Measurements from ENCODE around the gene NOD2. TPM values are rescaled to one million over a fixed set of nuclear protein-coding genes. Genes with fewer than 3 reads are reported as not detected.

NOD2 gene
- total RNA-seq, result 10 to 100 TPM; 10.5 to 28.1 (median 21.6) TPM

DNA sequence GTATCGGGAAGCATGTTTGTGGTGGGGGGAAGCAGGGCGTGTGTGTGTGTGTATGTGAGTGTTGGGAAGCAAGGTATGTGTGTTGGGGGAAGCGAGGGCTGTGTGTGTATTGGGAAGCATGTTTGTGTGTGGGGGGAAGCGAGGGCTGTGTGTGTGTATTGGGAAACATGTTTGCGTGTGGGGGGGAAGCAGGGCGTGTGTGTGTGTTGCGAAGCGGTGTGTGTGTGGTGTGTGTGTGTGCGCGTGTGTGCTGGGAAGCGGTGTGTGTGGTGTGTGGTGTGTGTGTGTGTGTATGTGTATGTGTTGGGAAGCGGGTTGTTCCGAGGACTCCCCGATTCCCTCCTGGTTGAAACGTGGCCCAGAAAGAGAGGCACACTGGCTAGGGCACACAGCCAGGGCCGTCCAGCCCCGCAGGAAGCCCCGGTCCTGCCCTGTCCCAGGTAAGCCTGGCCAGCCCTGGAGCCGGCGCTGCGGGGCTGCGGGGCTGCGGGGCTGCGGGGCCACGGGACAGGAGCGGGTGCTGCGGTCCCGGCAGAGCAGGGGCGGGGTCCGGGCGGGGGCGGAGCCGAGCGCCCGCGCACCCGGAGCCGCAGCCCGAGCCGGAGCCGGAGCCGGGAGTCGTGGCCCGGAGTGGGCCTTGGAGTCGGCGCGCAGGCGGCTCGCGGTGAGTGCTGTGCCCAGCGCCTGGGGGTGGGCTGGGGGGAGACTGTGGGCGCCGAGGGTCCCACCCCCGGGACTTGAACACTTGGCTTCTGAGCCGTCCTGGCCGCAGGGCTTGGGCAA lies at the start of gene NOD2:
Gene NOD2, plus strand, starts transcription at position 608 of the 783 bp plus-strand sequence. CDS start 5,890 bp downstream, outside the sequence.
- Histone ChIP-seq H3K4me3 (peak within 1 kb of the TSS; percentile 45 to 68 (median 56)), H3K9me3 (no peaks in the 10 kb centered on the region), H3K27ac (peak within 1 kb of the TSS; percentile 50 to 83 (median 76)), H3K27me3 (no peaks in the 10 kb centered on the region), H3K4me1 (peaks cover 30 to 55% (median 38%) of the 10 kb centered on the region in 3 donors), H3K36me3 (no peaks in the 10 kb centered on the region)
- no peak for DNase-seq
- peak in 1 of 4 donors; percentile 74 for TF ChIP-seq POLR2A (IDR thresholded peaks at IDR 0.05)
- TF ChIP-seq CTCF (IDR thresholded peaks at IDR 0.05), result no peak
- intact Hi-C loops (cut with DNase I), result no loop called here
- WGBS, 2 donors, result 31 to 57% methylated on average over 13 to 24 of the region's 56 CpGs

DNA sequence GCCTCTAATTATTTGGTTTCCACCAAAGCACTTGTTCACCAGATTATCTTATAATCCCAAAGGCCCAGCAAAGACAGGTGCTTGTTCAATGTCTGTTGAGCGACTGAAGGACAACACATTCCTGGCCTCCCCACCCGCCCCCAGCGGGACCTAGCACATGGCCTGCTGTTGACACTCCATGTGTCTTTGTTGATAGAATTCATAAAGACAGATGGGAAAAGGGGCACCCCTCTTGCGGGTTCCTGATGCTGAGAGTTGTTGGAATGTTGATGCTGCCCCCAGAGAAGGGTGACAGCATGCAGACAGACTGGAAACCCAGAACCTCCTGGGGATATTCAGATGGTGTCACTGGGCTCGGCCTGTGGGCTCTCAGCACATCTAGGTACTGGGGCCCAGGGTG lies 49.2 kb upstream of the NOD2 start:
- no peaks in the 10 kb centered on the region for H3K36me3 ChIP-seq
- H3K4me1 ChIP-seq, result peaks cover 0 to 9% (median 0%) of the 10 kb centered on the region in 3 donors
- H3K27me3 ChIP-seq, result no peaks in the 10 kb centered on the region
- no peak for DNase-seq
- no peak overlapping the region for H3K27ac ChIP-seq
- H3K4me3 ChIP-seq, result no peak overlapping the region
- TF ChIP-seq POLR2A (IDR thresholded peaks at IDR 0.05) (no peak), CTCF (IDR thresholded peaks at IDR 0.05) (no peak)
- WGBS, 2 donors, result 74 to 86% methylated on average over 4 to 5 of the region's 5 CpGs
- H3K9me3 ChIP-seq, result no peaks in the 10 kb centered on the region
- intact Hi-C loops (cut with DNase I), result no loop called here

GRCh38 chr16:50644729-50645128 lies 48.7 kb upstream of the NOD2 start:
- TF ChIP-seq POLR2A (IDR thresholded peaks at IDR 0.05), result no peak
- peak in 5 of 6 experiments; percentile 18 to 35 (median 22) for TF ChIP-seq CTCF (IDR thresholded peaks at IDR 0.05)
- H3K36me3 ChIP-seq, result no peaks in the 10 kb centered on the region
- intact Hi-C loops (cut with DNase I), result no loop called here
- peaks cover 0 to 9% (median 0%) of the 10 kb centered on the region in 3 donors for H3K4me1 ChIP-seq
- WGBS, 2 donors, result 10 to 49% methylated on average over 4 to 6 of the region's 6 CpGs
- no peak overlapping the region for H3K27ac ChIP-seq
- DNase-seq, result no peak
- H3K4me3 ChIP-seq, result no peak overlapping the region
- H3K9me3 ChIP-seq, result no peaks in the 10 kb centered on the region
- H3K27me3 ChIP-seq, result no peaks in the 10 kb centered on the region

DNA sequence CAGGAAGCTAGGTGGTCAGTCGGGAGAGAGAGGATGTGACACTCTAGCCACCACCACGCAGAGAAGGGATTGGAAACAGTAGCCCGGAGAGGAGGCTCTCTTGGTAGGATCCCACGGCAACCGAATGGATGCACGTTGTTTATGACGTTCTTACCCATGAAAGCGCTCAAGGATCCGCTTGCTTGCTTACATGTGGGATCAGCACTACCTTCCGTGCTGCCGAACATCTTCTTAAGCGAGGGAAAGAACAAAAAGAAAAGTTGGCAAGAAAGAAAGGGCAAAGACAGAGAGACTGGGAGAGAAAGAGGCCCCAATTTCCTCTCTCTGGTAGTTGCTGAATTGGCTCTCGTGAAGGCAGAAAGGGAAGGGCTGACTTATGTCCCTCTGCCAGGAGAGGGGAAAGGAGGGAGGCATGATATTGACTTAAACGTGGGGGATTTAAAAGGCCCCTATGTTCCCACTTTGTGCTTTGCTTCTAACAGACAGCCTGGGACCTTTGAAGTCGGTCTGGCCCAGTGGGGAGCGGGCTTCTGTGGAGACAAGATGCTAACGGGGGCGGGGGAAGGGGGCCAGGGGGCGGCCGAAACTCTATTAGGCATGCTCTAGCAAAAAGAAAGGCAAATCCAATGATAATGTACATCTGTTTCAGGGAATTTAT lies 47.7 kb upstream of the NOD2 start:
- no peak overlapping the region for H3K27ac ChIP-seq
- no peaks in the 10 kb centered on the region for H3K9me3 ChIP-seq
- 67 to 69% methylated on average over 18 to 20 of the region's 20 CpGs for WGBS, 2 donors
- H3K4me1 ChIP-seq, result peaks cover 0 to 9% (median 0%) of the 10 kb centered on the region in 3 donors
- H3K27me3 ChIP-seq, result no peaks in the 10 kb centered on the region
- intact Hi-C loops (cut with DNase I), result no loop called here
- DNase-seq, result no peak
- no peak overlapping the region for H3K4me3 ChIP-seq
- TF ChIP-seq CTCF (IDR thresholded peaks at IDR 0.05) (no peak), POLR2A (IDR thresholded peaks at IDR 0.05) (no peak)
- H3K36me3 ChIP-seq, result no peaks in the 10 kb centered on the region

DNA sequence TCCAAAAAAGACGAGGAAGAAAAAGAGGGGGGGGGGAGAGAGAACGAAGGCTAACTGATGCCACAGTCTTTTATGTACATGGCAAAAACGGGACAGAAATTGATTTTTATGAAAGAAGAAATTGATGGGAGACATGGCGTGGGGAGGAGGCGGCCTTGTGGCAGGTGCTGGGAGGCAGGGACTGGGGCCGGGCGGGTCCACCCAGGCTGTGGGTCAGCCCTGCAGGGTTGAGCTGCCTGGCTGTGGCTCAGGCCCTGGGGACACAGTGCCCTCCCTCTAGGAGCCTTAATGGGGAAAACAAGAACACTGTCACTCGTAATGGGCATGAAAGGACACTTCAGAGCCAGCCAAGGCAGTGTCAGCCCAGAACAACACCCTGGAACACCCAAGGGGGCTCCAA lies 47.1 kb upstream of the NOD2 start:
- 70 to 81% methylated on average over 8 of the region's 8 CpGs for WGBS, 2 donors
- Histone ChIP-seq H3K36me3 (no peaks in the 10 kb centered on the region), H3K4me3 (no peak overlapping the region), H3K4me1 (peaks cover 0 to 9% (median 0%) of the 10 kb centered on the region in 3 donors), H3K27ac (no peak overlapping the region), H3K27me3 (no peaks in the 10 kb centered on the region), H3K9me3 (no peaks in the 10 kb centered on the region)
- TF ChIP-seq POLR2A (IDR thresholded peaks at IDR 0.05) (no peak), CTCF (IDR thresholded peaks at IDR 0.05) (no peak)
- DNase-seq, result no peak
- intact Hi-C loops (cut with DNase I), result no loop called here
